Osteocyte (in vitro differentiated cells): ENCODE measurements around the gene ATP6V1C2. TPM values are rescaled to one million over a fixed set of nuclear protein-coding genes. Genes with fewer than 3 reads are reported as not detected.

ENCODE experiments used
- DNase-seq: peaks from one replicate; pipeline ENCODE4 v3.0.0; 2021; ENCODE audit warnings: mixed read lengths; ENCODE audit not compliant: unreplicated experiment; ENCODE audit errors: extremely low spot score
- H3K27ac Mint-ChIP-seq: one replicate; pipeline ENCODE4 v1.8.0; 2021; ENCODE audit warnings: mild to moderate bottlenecking, mixed read lengths; ENCODE audit not compliant: unreplicated experiment
- H3K27me3 Mint-ChIP-seq: one replicate; pipeline ENCODE4 v1.8.0; 2021; ENCODE audit warnings: mixed read lengths; ENCODE audit not compliant: unreplicated experiment
- H3K36me3 Mint-ChIP-seq: one replicate; pipeline ENCODE4 v1.8.0; 2021; ENCODE audit warnings: mixed read lengths; ENCODE audit not compliant: unreplicated experiment
- H3K4me1 Mint-ChIP-seq: one replicate; pipeline ENCODE4 v1.8.0; 2021; ENCODE audit warnings: mixed read lengths; ENCODE audit not compliant: unreplicated experiment
- H3K4me3 Mint-ChIP-seq: one replicate; pipeline ENCODE4 v1.8.0; 2021; ENCODE audit warnings: mild to moderate bottlenecking, moderate library complexity, mixed read lengths; ENCODE audit not compliant: unreplicated experiment
- H3K9me3 Mint-ChIP-seq: one replicate; pipeline ENCODE4 v1.8.0; 2021; ENCODE audit warnings: mixed read lengths; ENCODE audit not compliant: unreplicated experiment
- total RNA-seq: library from RNA; stranded (reverse); gene quantifications from 2 replicates; pipeline ENCODE4 v1.2.1, GENCODE V29; 2021
- TF ChIP-seq, protein P1 (sequence below): fragments of 200-600 bp; sonication (generic); IDR thresholded peaks from 2 replicates; pipeline ENCODE4 v1.5.0; 2021; ENCODE audit warnings: antibody characterized with exemption, mild to moderate bottlenecking, moderate library complexity

ATP6V1C2 gene
- total RNA-seq, 1 donor from 2014 or later: not detected

DNA sequence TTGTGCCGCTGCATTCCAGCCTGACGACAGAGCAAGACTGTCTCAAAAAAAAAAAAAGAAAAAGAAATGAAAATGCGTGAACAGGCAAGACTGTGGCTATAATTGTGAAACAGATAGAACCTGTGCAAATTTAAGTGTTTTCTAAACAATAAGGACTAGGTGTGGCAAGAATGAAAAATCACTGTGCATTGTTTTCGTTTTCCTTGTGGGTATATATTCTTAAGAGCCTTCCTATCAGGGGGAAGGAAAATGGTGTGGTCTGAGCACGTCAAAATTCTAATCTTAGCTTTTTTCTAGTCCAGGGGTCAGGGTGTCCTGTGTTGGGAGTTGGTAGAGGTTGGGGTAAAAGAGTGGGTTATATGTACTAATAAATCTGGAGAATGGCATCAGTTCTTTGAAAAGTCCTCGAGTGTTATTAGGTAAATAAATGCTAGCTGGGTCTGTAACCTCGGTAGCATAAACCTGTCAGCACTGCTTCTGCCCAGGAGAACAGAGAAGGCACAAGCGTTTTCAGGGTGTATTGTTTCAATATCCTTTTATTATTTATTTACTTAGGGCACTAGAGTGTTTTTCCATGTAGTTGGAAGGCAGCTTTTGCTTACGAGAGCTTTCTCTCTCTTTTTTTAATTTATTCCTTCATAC is 11.6 kb downstream of the ATP6V1C2 start:
- H3K4me3 Mint-ChIP-seq: no peak overlapping the region
- no peak overlapping the region for H3K27ac Mint-ChIP-seq
- peaks cover 30% of the 10 kb centered on the region for H3K27me3 Mint-ChIP-seq
- no peaks in the 10 kb centered on the region for H3K9me3 Mint-ChIP-seq
- TF ChIP-seq, protein P1, sequence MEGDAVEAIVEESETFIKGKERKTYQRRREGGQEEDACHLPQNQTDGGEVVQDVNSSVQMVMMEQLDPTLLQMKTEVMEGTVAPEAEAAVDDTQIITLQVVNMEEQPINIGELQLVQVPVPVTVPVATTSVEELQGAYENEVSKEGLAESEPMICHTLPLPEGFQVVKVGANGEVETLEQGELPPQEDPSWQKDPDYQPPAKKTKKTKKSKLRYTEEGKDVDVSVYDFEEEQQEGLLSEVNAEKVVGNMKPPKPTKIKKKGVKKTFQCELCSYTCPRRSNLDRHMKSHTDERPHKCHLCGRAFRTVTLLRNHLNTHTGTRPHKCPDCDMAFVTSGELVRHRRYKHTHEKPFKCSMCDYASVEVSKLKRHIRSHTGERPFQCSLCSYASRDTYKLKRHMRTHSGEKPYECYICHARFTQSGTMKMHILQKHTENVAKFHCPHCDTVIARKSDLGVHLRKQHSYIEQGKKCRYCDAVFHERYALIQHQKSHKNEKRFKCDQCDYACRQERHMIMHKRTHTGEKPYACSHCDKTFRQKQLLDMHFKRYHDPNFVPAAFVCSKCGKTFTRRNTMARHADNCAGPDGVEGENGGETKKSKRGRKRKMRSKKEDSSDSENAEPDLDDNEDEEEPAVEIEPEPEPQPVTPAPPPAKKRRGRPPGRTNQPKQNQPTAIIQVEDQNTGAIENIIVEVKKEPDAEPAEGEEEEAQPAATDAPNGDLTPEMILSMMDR: no peak
- H3K4me1 Mint-ChIP-seq: no peaks in the 10 kb centered on the region
- H3K36me3 Mint-ChIP-seq: no peaks in the 10 kb centered on the region
- no peak for DNase-seq

DNA sequence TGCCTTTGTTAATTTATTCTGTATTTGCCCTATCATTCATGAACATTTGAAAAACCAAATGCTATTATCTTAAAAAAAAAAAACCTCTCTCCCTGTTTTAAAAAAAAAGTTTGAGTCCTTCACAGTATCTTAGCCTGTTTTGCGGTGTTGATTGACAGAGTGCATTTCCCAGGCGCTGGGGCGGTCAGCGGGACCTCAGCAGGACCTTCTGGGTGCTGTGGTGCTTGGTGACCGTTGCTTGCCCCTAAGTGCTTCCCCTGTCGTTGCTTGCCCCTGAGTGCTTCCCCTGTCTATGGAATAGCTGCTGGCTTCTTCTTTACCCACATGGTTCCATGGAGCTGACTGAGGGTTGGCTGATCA is 12.1 kb downstream of the ATP6V1C2 start:
- no peaks in the 10 kb centered on the region for H3K36me3 Mint-ChIP-seq
- no peak overlapping the region for H3K4me3 Mint-ChIP-seq
- TF ChIP-seq, protein P1: no peak
- H3K9me3 Mint-ChIP-seq: no peaks in the 10 kb centered on the region
- H3K27ac Mint-ChIP-seq: no peak overlapping the region
- H3K4me1 Mint-ChIP-seq: no peaks in the 10 kb centered on the region
- peaks cover 30% of the 10 kb centered on the region for H3K27me3 Mint-ChIP-seq
- DNase-seq: no peak

DNA sequence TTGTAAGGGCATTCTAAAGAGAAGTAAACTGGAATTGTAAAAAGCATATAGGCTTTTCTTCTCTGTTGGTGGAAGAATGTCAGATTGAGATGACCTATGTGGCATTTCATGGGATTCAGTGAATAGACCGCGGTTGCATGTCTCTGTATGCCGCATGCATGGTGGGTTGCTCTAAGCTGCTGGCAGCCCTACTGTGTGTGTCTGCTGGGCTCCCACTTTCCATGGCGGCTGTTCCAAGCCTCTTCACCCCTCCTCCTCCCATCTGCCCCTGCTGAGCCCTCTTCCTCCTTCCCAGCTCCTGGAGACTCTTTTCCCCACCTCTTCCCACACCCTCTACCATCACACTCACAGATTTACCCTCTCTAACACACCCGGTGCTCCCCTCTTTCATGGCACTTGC is 12.6 kb downstream of the ATP6V1C2 start:
- Mint-ChIP-seq H3K27ac (no peak overlapping the region), H3K27me3 (peaks cover 30% of the 10 kb centered on the region), H3K4me3 (no peak overlapping the region), H3K36me3 (no peaks in the 10 kb centered on the region), H3K4me1 (no peaks in the 10 kb centered on the region), H3K9me3 (no peaks in the 10 kb centered on the region)
- DNase-seq: no peak
- TF ChIP-seq, protein P1: no peak

DNA sequence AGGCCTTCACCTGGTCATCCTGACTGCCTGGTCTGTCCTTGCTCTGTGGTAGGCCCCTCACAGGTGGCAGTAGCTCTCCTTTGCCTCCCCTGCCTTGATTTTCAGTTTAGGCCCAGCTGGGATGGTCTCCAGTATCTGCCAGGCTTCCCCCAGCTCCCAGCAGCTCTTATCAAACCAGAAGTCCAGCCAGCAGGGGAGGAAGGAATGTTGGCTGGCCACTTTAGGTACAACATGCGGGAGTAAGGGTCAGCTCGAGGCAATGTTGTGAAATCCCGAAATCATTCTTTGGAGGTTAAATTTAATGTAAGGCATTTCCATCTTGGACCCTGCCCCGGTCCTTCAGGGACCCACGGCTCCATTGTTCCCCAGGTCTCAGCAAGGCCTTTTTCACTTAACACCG is 16.8 kb downstream of the ATP6V1C2 start:
- DNase-seq: no peak
- Mint-ChIP-seq H3K36me3 (no peaks in the 10 kb centered on the region), H3K27ac (no peak overlapping the region), H3K4me1 (no peaks in the 10 kb centered on the region), H3K27me3 (peaks cover 23% of the 10 kb centered on the region), H3K4me3 (no peak overlapping the region), H3K9me3 (no peaks in the 10 kb centered on the region)
- TF ChIP-seq, protein P1: no peak

DNA sequence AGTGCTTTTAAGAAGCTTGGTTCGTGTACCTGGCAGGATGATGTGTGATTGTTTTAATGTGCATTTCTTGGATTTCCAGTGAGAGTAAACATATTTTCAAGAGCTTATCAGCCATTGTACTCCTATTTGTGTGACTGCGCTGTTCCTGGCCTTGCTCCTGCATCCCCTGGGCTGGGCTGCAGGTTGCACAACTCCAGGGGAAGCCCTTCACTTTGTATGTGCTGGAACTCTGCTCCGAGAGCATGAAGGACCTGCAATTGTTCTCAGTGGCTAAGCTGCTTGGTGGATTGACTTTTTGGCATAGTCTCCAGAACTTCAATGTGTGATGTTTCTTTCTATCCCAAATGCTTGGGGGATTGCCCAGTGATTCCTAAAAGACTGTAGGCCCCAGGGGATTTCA is 18.8 kb downstream of the ATP6V1C2 start:
- DNase-seq: no peak
- Mint-ChIP-seq H3K27ac (no peak overlapping the region), H3K4me1 (no peaks in the 10 kb centered on the region), H3K36me3 (no peaks in the 10 kb centered on the region), H3K9me3 (no peaks in the 10 kb centered on the region), H3K27me3 (peaks cover 11% of the 10 kb centered on the region), H3K4me3 (no peak overlapping the region)
- TF ChIP-seq, protein P1: no peak
